HCT116 (cell line): ENCODE data around the gene SLC5A7. TPM values are rescaled to one million over a fixed set of nuclear protein-coding genes. Genes with fewer than 3 reads are reported as not detected.

Source experiments
- ATAC-seq: fragments of 200-7000 bp; cut with Tn5 transposase; 2 replicates; pipeline ENCODE4 v1.9.1; 2020; ENCODE audit warnings: mild to moderate bottlenecking, moderate library complexity
- BruUV-seq: library from RNA; stranded (reverse); fragments of 400-500 nt; replicated peaks from 2 replicates; lab custom pipeline; 2021; lab: Mats Ljungman, UMichigan
- CTCF ChIA-PET: fragments of 300-600 bp; sonication (Branson Sonifier 250); formaldehyde crosslinking; loops from one replicate; lab custom pipeline; 2021; ENCODE audit warnings: antibody characterized with exemption; lab: Charles Lee
- POLR2A ChIA-PET: fragments of 300-600, 350-600 bp; sonication (Branson Sonifier 250); formaldehyde crosslinking; loops from one replicate; lab custom pipeline; 2021; ENCODE audit warnings: antibody characterized with exemption; lab: Charles Lee
- RAD21 ChIA-PET, 2 experiments: fragments of 300-600 bp; sonication (Branson Sonifier 250); formaldehyde crosslinking; loops; one replicate each; lab custom pipeline; 2023; ENCODE audit warnings: low total read pairs in 2 of 2; ENCODE audit not compliant: uncharacterized antibody in 2 of 2, unreplicated experiment in 2 of 2, low non-redundant PET in 1 of 2; lab: Charles Lee
- DNase-seq: peaks from one replicate; pipeline ENCODE4 v3.0.0-alpha.2; 2010; ENCODE audit warnings: low read depth, low spot score
- H2AFZ ChIP-seq: fragments of 200-600 bp; shearing (Covaris generic), sonication (generic); 2 replicates; pipeline ENCODE4 v1.6.1; 2017; ENCODE audit warnings: low read depth, mixed run types, mixed read lengths, antibody characterized with exemption, low read length; ENCODE audit not compliant: poor library complexity, severe bottlenecking
- H3K27ac ChIP-seq: 2 replicates; pipeline ENCODE4 v1.5.1; 2012; ENCODE audit warnings: low read depth, low read length
- H3K27me3 ChIP-seq: fragments of 200-600 bp; sonication (generic); 2 replicates; pipeline ENCODE4 v1.6.1; 2016; ENCODE audit warnings: mixed run types, low read length, mixed read lengths; ENCODE audit not compliant: insufficient read depth
- H3K36me3 ChIP-seq, 2 experiments: fragments of 200-500 bp in 1 of 2; fragments of 200-600 bp in 1 of 2; sonication (Bioruptor generic) in 1 of 2; sonication (generic) in 1 of 2; 2 replicates each; pipeline versions ENCODE4 v1.5.1 to v1.6.1; 2014 to 2016; ENCODE audit warnings: low read length in 2 of 2, inconsistent platforms in 1 of 2, mixed read lengths in 1 of 2, mixed run types in 1 of 2; ENCODE audit not compliant: insufficient read depth in 2 of 2, control insufficient read depth in 1 of 2
- H3K4me1 ChIP-seq, 2 experiments: fragments of 200-600 bp in 1 of 2; sonication (generic) in 1 of 2; 2 replicates each; pipeline versions ENCODE4 v1.5.1 to v1.6.1; 2012 to 2017; ENCODE audit warnings: low read length in 2 of 2, inconsistent platforms in 1 of 2, mild to moderate bottlenecking in 1 of 2, mixed read lengths in 1 of 2, mixed run types in 1 of 2, moderate library complexity in 1 of 2; ENCODE audit not compliant: insufficient read depth in 2 of 2, control insufficient read depth in 1 of 2
- H3K4me2 ChIP-seq: fragments of 200-600 bp; sonication (generic); 2 replicates; pipeline ENCODE4 v1.6.1; 2017; ENCODE audit warnings: mixed run types, low read length, mixed read lengths
- H3K4me3 ChIP-seq, 2 experiments: fragments of 200-600 bp in 1 of 2; sonication (generic) in 1 of 2; replicated peaks in 1 of 2; 2 replicates each; pipeline ENCODE4 v1.5.1; 2011 to 2016; ENCODE audit warnings: low read length in 2 of 2, control low read depth in 1 of 2, low read depth in 1 of 2, mild to moderate bottlenecking in 1 of 2, mixed read lengths in 1 of 2, mixed run types in 1 of 2
- H3K79me2 ChIP-seq: fragments of 200-600 bp; sonication (generic); 2 replicates; pipeline ENCODE4 v1.6.1; 2017; ENCODE audit warnings: mild to moderate bottlenecking, mixed run types, low read length, moderate library complexity, mixed read lengths; ENCODE audit not compliant: insufficient read depth
- H3K9ac ChIP-seq: fragments of 200-600 bp; sonication (generic); 2 replicates; pipeline ENCODE4 v1.6.1; 2016; ENCODE audit warnings: low read length, mixed read lengths
- H3K9me2 ChIP-seq: fragments of 200-600 bp; sonication (generic), shearing (Covaris generic); 2 replicates; pipeline ENCODE4 v1.6.1; 2017; ENCODE audit warnings: mixed run types, mild to moderate bottlenecking, moderate library complexity; ENCODE audit not compliant: insufficient read depth
- H3K9me3 ChIP-seq, 2 experiments: fragments of 200-500 bp in 1 of 2; fragments of 200-600 bp in 1 of 2; sonication (Bioruptor generic) in 1 of 2; sonication (generic) in 1 of 2; 2 replicates each; pipeline ENCODE4 v1.6.1; 2014 to 2017; ENCODE audit warnings: low read length in 2 of 2, mixed read lengths in 2 of 2, inconsistent platforms in 1 of 2, low read depth in 1 of 2, mild to moderate bottlenecking in 1 of 2, mixed run types in 1 of 2, moderate library complexity in 1 of 2; ENCODE audit not compliant: control insufficient read depth in 1 of 2, insufficient read depth in 1 of 2
- H4K20me1 ChIP-seq: fragments of 200-600 bp; sonication (generic), shearing (Covaris generic); 2 replicates; pipeline ENCODE4 v1.6.1; 2017; ENCODE audit warnings: mixed run types, mild to moderate bottlenecking, moderate library complexity; ENCODE audit not compliant: insufficient read depth
- ATF3 ChIP-seq: IDR thresholded peaks from 2 replicates; pipeline ENCODE4 v1.6.1; 2012
- CBX3 ChIP-seq: IDR thresholded peaks from 2 replicates; pipeline ENCODE4 v1.6.1; 2012; ENCODE audit warnings: low read depth
- CEBPB ChIP-seq: IDR thresholded peaks from 2 replicates; pipeline ENCODE4 v1.6.1; 2012; ENCODE audit warnings: low read depth
- EGR1 ChIP-seq: IDR thresholded peaks from 2 replicates; pipeline ENCODE4 v1.6.1; 2012; ENCODE audit warnings: low read depth
- EZH2 ChIP-seq: fragments of 200-600 bp; sonication (generic); IDR thresholded peaks from 2 replicates; pipeline ENCODE4 v1.6.1; 2017; ENCODE audit warnings: antibody characterized with exemption, mixed run types
- EZH2phosphoT487 ChIP-seq: fragments of 200-600 bp; IDR thresholded peaks from 2 replicates; pipeline ENCODE4 v1.6.1; 2018; ENCODE audit warnings: antibody characterized with exemption, borderline replicate concordance
- FOSL1 ChIP-seq: IDR thresholded peaks from 2 replicates; pipeline ENCODE4 v1.6.1; 2012; ENCODE audit warnings: low read depth
- JUND ChIP-seq: IDR thresholded peaks from 2 replicates; pipeline ENCODE4 v1.6.1; 2012
- POLR2A ChIP-seq: IDR thresholded peaks from 2 replicates; pipeline ENCODE4 v1.7.0; 2011; ENCODE audit warnings: borderline replicate concordance; ENCODE audit not compliant: insufficient read depth, insufficient read length; ENCODE audit errors: extremely low read depth
- RAD21 ChIP-seq: IDR thresholded peaks from 2 replicates; pipeline ENCODE4 v1.6.1; 2012; ENCODE audit warnings: low read depth, mild to moderate bottlenecking
- SP1 ChIP-seq: IDR thresholded peaks from 2 replicates; pipeline ENCODE4 v1.6.1; 2012; ENCODE audit warnings: low read depth
- SRF ChIP-seq: IDR thresholded peaks from 2 replicates; pipeline ENCODE4 v1.6.1; 2012; ENCODE audit warnings: low read depth
- YY1 ChIP-seq: IDR thresholded peaks from 2 replicates; pipeline ENCODE4 v1.6.1; 2011; ENCODE audit warnings: low read length, low read depth, moderate library complexity, mild to moderate bottlenecking; ENCODE audit not compliant: insufficient replicate concordance; ENCODE audit errors: extremely low read depth
- ZBTB33 ChIP-seq: IDR thresholded peaks from 2 replicates; pipeline ENCODE4 v1.6.1; 2011; ENCODE audit warnings: mild to moderate bottlenecking, low read length, moderate library complexity; ENCODE audit not compliant: insufficient replicate concordance; ENCODE audit errors: extremely low read depth
- ZFX ChIP-seq: fragments of 450-650 bp; IDR thresholded peaks from 2 replicates; pipeline ENCODE4 v1.6.1; 2017
- ZNF274 ChIP-seq: fragments of 200-500 bp; sonication (Bioruptor generic); IDR thresholded peaks from 2 replicates; pipeline ENCODE4 v1.6.1; 2014; ENCODE audit warnings: mild to moderate bottlenecking, low read depth, low read length, inconsistent platforms
- intact Hi-C: fragments of 100-400 bp; cut with micrococcal nuclease; formaldehyde crosslinking; loops from 2 replicates; pipeline ENCODE4 v1.10.0; 2022
- total RNA-seq: library from RNA; stranded (reverse); gene quantifications from one replicate; pipeline ENCODE4 v1.2.1, GENCODE V29; 2021; ENCODE audit not compliant: unreplicated experiment
- TF ChIP-seq, protein P1 (sequence below): IDR thresholded peaks from 2 replicates; pipeline ENCODE4 v1.6.1; 2012; ENCODE audit warnings: low read depth
- TF ChIP-seq, protein P2 (sequence below): IDR thresholded peaks from 2 replicates; pipeline ENCODE4 v1.6.1; 2012

The SLC5A7 gene
- total RNA-seq, 1 experiment from 2014 or later = not detected

DNA sequence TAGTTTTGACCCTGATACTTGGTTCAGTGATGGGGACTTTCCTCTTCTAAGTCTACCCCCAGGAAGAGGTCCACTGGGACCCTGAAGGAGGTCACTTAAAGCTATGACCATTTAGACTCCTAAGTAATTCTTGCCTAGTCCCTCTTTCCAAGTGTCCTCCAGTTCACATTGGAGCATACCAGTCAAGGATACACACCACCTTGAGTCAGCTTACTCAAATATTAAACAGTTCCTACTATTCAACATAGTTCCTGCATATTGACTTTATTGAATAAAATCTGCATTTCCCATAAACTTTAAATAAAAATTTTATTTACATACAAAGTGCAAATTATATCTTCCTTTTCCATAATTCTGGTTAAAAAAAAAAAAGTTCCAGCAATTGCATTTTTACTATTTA lies 36.3 kb downstream of the SLC5A7 start:
- Histone ChIP-seq H3K79me2 (no peaks in the 10 kb centered on the region), H3K27ac (no peak overlapping the region), H3K9me3 (no peaks in the 10 kb centered on the region), H3K4me1 (no peaks in the 10 kb centered on the region), H4K20me1 (no peaks in the 10 kb centered on the region), H3K27me3 (no peaks in the 10 kb centered on the region), H3K4me2 (no peak overlapping the region), H3K4me3 (no peak overlapping the region), H3K9ac (no peak overlapping the region), H3K36me3 (no peaks in the 10 kb centered on the region), H3K9me2 (no peaks in the 10 kb centered on the region), H2AFZ (no peak overlapping the region)
- intact Hi-C loops = no loop called here
- DNase-seq = no peak
- ChIA-PET POLR2A (no interaction called here), RAD21 (no interaction called here), CTCF (no interaction called here)
- ATAC-seq = no peak
- no TSS peak for BruUV-seq
- no peak for TF ChIP-seq YY1
- TF ChIP-seq JUND = no peak
- no peak for TF ChIP-seq FOSL1
- no peak for TF ChIP-seq EZH2phosphoT487
- TF ChIP-seq ZFX = no peak
- TF ChIP-seq RAD21 = no peak

DNA sequence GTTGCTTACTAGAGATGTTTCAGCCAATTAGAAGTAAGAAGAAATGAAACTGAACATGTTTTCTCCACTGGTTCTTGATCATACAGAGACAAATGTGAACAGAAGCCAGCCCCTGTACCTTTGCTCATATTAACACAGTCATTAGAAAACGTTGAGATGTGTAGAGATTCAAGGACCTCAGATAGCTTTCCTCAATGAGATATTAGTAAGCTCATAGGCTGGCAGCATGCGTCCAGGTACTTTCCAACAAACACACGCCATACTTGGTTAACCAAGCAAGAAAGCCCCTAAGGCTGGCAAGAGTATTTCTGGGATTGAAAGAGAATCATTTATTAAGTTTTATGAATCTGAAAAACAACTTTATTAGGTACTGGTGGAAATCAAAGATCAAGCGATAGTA lies 37.5 kb downstream of the SLC5A7 start:
- CTCF ChIA-PET = no interaction called here
- intact Hi-C loops = no loop called here
- no peak for TF ChIP-seq CBX3
- TF ChIP-seq YY1 = no peak
- no peak for TF ChIP-seq POLR2A
- no peak for TF ChIP-seq SP1
- TF ChIP-seq EZH2 = no peak
- TF ChIP-seq CEBPB = no peak
- no peak for TF ChIP-seq ZFX
- no peak for TF ChIP-seq ZBTB33
- TF ChIP-seq ZNF274 = no peak
- no peak for TF ChIP-seq FOSL1
- no peak for TF ChIP-seq EGR1
- TF ChIP-seq SRF = no peak
- TF ChIP-seq, protein P1, sequence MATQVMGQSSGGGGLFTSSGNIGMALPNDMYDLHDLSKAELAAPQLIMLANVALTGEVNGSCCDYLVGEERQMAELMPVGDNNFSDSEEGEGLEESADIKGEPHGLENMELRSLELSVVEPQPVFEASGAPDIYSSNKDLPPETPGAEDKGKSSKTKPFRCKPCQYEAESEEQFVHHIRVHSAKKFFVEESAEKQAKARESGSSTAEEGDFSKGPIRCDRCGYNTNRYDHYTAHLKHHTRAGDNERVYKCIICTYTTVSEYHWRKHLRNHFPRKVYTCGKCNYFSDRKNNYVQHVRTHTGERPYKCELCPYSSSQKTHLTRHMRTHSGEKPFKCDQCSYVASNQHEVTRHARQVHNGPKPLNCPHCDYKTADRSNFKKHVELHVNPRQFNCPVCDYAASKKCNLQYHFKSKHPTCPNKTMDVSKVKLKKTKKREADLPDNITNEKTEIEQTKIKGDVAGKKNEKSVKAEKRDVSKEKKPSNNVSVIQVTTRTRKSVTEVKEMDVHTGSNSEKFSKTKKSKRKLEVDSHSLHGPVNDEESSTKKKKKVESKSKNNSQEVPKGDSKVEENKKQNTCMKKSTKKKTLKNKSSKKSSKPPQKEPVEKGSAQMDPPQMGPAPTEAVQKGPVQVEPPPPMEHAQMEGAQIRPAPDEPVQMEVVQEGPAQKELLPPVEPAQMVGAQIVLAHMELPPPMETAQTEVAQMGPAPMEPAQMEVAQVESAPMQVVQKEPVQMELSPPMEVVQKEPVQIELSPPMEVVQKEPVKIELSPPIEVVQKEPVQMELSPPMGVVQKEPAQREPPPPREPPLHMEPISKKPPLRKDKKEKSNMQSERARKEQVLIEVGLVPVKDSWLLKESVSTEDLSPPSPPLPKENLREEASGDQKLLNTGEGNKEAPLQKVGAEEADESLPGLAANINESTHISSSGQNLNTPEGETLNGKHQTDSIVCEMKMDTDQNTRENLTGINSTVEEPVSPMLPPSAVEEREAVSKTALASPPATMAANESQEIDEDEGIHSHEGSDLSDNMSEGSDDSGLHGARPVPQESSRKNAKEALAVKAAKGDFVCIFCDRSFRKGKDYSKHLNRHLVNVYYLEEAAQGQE = no peak
- TF ChIP-seq ATF3 = no peak
- TF ChIP-seq, protein P2, sequence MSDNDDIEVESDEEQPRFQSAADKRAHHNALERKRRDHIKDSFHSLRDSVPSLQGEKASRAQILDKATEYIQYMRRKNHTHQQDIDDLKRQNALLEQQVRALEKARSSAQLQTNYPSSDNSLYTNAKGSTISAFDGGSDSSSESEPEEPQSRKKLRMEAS = no peak

More for the DNA sequence above, 37.5 kb downstream of the SLC5A7 start:
- no peak for DNase-seq
- no peak for ATAC-seq
- no peaks in the 10 kb centered on the region for H3K9me2 ChIP-seq
- no peak overlapping the region for H3K4me3 ChIP-seq
- POLR2A ChIA-PET = no interaction called here
- no TSS peak for BruUV-seq
- H4K20me1 ChIP-seq = no peaks in the 10 kb centered on the region
- H2AFZ ChIP-seq = no peak overlapping the region
- no peaks in the 10 kb centered on the region for H3K4me1 ChIP-seq
- H3K9me3 ChIP-seq = no peaks in the 10 kb centered on the region
- no peak overlapping the region for H3K4me2 ChIP-seq
- no peaks in the 10 kb centered on the region for H3K36me3 ChIP-seq
- no peak overlapping the region for H3K9ac ChIP-seq
- no peaks in the 10 kb centered on the region for H3K79me2 ChIP-seq
- no peaks in the 10 kb centered on the region for H3K27me3 ChIP-seq
- RAD21 ChIA-PET = no interaction called here
- no peak overlapping the region for H3K27ac ChIP-seq
